ENCODE measurements around the gene DLGAP1. TPM values are rescaled to one million over a fixed set of nuclear protein-coding genes. Genes with fewer than 3 reads are reported as not detected.

DLGAP1 gene
- total and polyA plus RNA-seq, 2 of the 13 experiments (the other 11 are each of a cell fraction or from before 2014, with no cell fraction given), result 0.01 TPM; not detected in 1

DNA sequence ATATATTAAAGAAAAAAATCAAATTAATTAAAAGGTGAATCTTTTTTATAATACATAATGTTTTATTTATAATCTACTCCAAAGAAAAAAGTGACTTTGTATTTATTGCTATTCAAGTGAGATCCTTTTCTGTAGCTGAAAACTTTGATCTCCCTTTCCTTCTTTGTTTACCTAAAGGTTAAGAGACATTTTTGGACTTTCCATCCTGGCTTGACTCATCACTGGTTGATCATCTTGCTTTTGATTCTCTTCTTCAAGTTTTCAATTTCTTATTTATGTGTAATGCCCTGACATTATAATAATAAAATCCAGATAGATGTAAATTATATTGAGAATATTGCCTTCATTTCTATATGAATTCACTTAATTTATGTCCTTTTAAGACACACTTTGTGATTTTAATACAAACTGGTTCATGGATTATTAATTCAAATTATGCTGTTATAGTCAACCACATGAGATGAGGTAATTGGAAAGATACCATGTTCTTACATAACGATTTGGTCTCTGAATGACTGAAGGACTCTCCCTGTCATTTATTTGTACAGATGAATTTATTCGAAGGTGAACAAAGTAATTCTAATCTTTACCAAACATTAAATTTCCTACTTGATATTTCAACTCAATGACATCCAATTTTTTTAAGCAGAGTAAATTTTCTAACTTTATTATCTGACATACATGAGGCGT, 820.7 kb downstream of the DLGAP1 start (continued):
- TF ChIP-seq, protein P1, sequence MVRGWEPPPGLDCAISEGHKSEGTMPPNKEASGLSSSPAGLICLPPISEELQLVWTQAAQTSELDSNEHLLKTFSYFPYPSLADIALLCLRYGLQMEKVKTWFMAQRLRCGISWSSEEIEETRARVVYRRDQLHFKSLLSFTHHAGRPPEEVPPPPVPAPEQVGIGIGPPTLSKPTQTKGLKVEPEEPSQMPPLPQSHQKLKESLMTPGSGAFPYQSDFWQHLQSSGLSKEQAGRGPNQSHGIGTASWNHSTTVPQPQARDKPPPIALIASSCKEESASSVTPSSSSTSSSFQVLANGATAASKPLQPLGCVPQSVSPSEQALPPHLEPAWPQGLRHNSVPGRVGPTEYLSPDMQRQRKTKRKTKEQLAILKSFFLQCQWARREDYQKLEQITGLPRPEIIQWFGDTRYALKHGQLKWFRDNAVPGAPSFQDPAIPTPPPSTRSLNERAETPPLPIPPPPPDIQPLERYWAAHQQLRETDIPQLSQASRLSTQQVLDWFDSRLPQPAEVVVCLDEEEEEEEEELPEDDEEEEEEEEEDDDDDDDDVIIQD (CRISPR knock-in tag; IDR thresholded peaks at IDR 0.05; ENCODE audit: low read depth), result 0 out of 2 replicates have a peak, but pooled peaks have one; percentile 19
- no peak for TF ChIP-seq XRCC5 (optimal IDR thresholded peaks at IDR 0.05; ENCODE audit: low read length)
- 0 out of 2 replicates have a peak, but pooled peaks have one; percentile 25 for TF ChIP-seq KDM6A (CRISPR knock-in tag; IDR thresholded peaks at IDR 0.05; ENCODE audit: low read depth)
- TF ChIP-seq, protein P2, sequence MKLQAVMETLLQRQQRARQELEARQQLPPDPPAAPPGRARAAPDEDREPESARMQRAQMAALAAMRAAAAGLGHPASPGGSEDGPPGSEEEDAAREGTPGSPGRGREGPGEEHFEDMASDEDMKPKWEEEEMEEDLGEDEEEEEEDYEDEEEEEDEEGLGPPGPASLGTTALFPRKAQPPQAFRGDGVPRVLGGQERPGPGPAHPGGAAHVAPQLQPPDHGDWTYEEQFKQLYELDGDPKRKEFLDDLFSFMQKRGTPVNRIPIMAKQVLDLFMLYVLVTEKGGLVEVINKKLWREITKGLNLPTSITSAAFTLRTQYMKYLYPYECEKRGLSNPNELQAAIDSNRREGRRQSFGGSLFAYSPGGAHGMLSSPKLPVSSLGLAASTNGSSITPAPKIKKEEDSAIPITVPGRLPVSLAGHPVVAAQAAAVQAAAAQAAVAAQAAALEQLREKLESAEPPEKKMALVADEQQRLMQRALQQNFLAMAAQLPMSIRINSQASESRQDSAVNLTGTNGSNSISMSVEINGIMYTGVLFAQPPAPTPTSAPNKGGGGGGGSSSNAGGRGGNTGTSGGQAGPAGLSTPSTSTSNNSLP (IDR thresholded peaks at IDR 0.05; ENCODE audit: low read depth, low read length), result peak; percentile 51
- no peak for TF ChIP-seq TEAD2 (CRISPR knock-in tag; IDR thresholded peaks at IDR 0.05)
- TF ChIP-seq ZNF614 (CRISPR knock-in tag; IDR thresholded peaks at IDR 0.05; ENCODE audit: borderline replicate concordance), result no peak
- TF ChIP-seq CREM (IDR thresholded peaks at IDR 0.05), result 0 out of 2 replicates have a peak, but pooled peaks have one; percentile 18
- TF ChIP-seq CREM (CRISPR knock-in tag; IDR thresholded peaks at IDR 0.05), result no peak
- peak; percentile 66 for TF ChIP-seq GATAD2A (CRISPR knock-in tag; IDR thresholded peaks at IDR 0.05)
- TF ChIP-seq, protein P3, sequence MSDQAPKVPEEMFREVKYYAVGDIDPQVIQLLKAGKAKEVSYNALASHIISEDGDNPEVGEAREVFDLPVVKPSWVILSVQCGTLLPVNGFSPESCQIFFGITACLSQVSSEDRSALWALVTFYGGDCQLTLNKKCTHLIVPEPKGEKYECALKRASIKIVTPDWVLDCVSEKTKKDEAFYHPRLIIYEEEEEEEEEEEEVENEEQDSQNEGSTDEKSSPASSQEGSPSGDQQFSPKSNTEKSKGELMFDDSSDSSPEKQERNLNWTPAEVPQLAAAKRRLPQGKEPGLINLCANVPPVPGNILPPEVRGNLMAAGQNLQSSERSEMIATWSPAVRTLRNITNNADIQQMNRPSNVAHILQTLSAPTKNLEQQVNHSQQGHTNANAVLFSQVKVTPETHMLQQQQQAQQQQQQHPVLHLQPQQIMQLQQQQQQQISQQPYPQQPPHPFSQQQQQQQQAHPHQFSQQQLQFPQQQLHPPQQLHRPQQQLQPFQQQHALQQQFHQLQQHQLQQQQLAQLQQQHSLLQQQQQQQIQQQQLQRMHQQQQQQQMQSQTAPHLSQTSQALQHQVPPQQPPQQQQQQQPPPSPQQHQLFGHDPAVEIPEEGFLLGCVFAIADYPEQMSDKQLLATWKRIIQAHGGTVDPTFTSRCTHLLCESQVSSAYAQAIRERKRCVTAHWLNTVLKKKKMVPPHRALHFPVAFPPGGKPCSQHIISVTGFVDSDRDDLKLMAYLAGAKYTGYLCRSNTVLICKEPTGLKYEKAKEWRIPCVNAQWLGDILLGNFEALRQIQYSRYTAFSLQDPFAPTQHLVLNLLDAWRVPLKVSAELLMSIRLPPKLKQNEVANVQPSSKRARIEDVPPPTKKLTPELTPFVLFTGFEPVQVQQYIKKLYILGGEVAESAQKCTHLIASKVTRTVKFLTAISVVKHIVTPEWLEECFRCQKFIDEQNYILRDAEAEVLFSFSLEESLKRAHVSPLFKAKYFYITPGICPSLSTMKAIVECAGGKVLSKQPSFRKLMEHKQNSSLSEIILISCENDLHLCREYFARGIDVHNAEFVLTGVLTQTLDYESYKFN (CRISPR knock-in tag; conservative IDR thresholded peaks at IDR 0.05), result peak; percentile 46
- TF ChIP-seq, protein P4, sequence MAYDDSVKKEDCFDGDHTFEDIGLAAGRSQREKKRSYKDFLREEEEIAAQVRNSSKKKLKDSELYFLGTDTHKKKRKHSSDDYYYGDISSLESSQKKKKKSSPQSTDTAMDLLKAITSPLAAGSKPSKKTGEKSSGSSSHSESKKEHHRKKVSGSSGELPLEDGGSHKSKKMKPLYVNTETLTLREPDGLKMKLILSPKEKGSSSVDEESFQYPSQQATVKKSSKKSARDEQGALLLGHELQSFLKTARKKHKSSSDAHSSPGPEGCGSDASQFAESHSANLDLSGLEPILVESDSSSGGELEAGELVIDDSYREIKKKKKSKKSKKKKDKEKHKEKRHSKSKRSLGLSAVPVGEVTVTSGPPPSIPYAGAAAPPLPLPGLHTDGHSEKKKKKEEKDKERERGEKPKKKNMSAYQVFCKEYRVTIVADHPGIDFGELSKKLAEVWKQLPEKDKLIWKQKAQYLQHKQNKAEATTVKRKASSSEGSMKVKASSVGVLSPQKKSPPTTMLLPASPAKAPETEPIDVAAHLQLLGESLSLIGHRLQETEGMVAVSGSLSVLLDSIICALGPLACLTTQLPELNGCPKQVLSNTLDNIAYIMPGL (CRISPR knock-in tag; IDR thresholded peaks at IDR 0.05; ENCODE audit: borderline replicate concordance in 1 of 2, low read depth in 1 of 2), result no peak
- TF ChIP-seq HMG20A (CRISPR knock-in tag; IDR thresholded peaks at IDR 0.05; ENCODE audit: borderline replicate concordance), result peak; percentile 44; the same call in 1 of the 2 replicates
- TF ChIP-seq HMGA1 (CRISPR knock-in tag; conservative IDR thresholded peaks at IDR 0.05), result no peak
- TF ChIP-seq, protein P5, sequence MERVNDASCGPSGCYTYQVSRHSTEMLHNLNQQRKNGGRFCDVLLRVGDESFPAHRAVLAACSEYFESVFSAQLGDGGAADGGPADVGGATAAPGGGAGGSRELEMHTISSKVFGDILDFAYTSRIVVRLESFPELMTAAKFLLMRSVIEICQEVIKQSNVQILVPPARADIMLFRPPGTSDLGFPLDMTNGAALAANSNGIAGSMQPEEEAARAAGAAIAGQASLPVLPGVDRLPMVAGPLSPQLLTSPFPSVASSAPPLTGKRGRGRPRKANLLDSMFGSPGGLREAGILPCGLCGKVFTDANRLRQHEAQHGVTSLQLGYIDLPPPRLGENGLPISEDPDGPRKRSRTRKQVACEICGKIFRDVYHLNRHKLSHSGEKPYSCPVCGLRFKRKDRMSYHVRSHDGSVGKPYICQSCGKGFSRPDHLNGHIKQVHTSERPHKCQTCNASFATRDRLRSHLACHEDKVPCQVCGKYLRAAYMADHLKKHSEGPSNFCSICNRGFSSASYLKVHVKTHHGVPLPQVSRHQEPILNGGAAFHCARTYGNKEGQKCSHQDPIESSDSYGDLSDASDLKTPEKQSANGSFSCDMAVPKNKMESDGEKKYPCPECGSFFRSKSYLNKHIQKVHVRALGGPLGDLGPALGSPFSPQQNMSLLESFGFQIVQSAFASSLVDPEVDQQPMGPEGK (CRISPR knock-in tag; IDR thresholded peaks at IDR 0.05), result no peak
- no peak for TF ChIP-seq ZNF772 (CRISPR knock-in tag; IDR thresholded peaks at IDR 0.05)
- TF ChIP-seq TCF7 (IDR thresholded peaks at IDR 0.05; ENCODE audit: low read depth), result peak; percentile 21; the same call in 1 of the 2 replicates

Data from HepG2 (cell line).